ENCODE measurements around the gene CRYBG2.
"Not testable (repeated sequence)": the region's sequence is repeated elsewhere in the genome, so short reads cannot be mapped to it uniquely, and the experiment has no call there.

Gene CRYBG2

DNA sequence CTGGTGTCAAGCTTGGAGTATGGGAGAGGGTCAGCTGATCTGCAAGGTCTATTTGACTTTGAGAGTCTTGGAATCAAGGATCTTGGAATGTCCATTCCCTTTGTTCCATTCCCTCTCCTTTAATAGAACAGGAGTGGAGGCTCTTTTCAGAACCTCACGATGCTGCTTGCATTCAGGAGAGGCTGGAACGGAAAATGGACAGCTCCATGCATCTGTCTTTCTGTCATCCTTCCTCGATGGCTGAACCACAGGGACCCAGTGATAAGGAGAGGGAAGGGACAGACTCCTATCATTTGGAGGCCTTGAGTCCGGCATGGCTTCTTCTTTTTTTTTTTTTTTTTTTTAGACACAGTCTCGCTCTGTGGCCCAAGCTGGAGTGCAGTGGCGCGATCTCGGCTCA is 41.8 kb upstream of the CRYBG2 start:
- TF ChIP-seq, protein P1, sequence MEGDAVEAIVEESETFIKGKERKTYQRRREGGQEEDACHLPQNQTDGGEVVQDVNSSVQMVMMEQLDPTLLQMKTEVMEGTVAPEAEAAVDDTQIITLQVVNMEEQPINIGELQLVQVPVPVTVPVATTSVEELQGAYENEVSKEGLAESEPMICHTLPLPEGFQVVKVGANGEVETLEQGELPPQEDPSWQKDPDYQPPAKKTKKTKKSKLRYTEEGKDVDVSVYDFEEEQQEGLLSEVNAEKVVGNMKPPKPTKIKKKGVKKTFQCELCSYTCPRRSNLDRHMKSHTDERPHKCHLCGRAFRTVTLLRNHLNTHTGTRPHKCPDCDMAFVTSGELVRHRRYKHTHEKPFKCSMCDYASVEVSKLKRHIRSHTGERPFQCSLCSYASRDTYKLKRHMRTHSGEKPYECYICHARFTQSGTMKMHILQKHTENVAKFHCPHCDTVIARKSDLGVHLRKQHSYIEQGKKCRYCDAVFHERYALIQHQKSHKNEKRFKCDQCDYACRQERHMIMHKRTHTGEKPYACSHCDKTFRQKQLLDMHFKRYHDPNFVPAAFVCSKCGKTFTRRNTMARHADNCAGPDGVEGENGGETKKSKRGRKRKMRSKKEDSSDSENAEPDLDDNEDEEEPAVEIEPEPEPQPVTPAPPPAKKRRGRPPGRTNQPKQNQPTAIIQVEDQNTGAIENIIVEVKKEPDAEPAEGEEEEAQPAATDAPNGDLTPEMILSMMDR (IDR thresholded peaks at IDR 0.05): no peak
- no peak overlapping the region for H3K9ac ChIP-seq
- H3K79me2 ChIP-seq: no peaks in the 10 kb centered on the region
- no peak overlapping the region for H3K27ac ChIP-seq
- no peaks in the 10 kb centered on the region for H3K4me1 ChIP-seq
- no peaks in the 10 kb centered on the region for H3K36me3 ChIP-seq (ENCODE audit: control insufficient read depth, insufficient read depth, low read length)
- H2AFZ ChIP-seq: no peak overlapping the region
- H3K4me2 ChIP-seq (ENCODE audit: low read length): no peak overlapping the region
- H3K27me3 ChIP-seq (ENCODE audit: control insufficient read depth, insufficient read depth, low read length): no peaks in the 10 kb centered on the region
- H3K4me3 ChIP-seq (ENCODE audit: low read depth, low read length): no peak overlapping the region
- no peaks in the 10 kb centered on the region for H3K9me3 ChIP-seq (ENCODE audit: control insufficient read depth, low read length)

DNA sequence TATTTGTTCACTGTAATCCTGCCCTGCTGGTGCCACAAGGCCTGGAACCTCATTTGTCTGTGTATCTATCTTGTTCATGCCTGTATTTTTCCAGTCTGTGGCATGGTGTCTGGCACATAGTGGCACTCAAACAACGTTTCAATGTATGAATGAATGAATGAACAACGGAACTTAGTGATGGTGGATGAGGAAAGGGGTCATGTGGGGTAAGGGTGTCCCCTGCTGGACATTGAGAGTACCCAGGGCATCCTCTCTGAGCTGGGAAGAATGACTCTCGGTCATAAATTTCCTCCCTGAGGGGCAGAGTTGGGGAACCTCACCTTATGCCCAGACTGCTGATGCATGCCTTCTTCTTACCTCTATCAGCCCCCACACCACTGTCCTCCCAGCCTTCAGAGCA is 37.5 kb upstream of the CRYBG2 start:
- H3K4me1 ChIP-seq: no peaks in the 10 kb centered on the region
- no peak overlapping the region for H2AFZ ChIP-seq
- H3K79me2 ChIP-seq: no peaks in the 10 kb centered on the region
- no peaks in the 10 kb centered on the region for H3K9me3 ChIP-seq (ENCODE audit: control insufficient read depth, low read length)
- H3K4me3 ChIP-seq (ENCODE audit: low read depth, low read length): no peak overlapping the region
- no peak overlapping the region for H3K27ac ChIP-seq
- H3K4me2 ChIP-seq (ENCODE audit: low read length): no peak overlapping the region
- no peak overlapping the region for H3K9ac ChIP-seq
- H3K36me3 ChIP-seq (ENCODE audit: control insufficient read depth, insufficient read depth, low read length): no peaks in the 10 kb centered on the region
- TF ChIP-seq, protein P1 (IDR thresholded peaks at IDR 0.05): no peak
- H3K27me3 ChIP-seq (ENCODE audit: control insufficient read depth, insufficient read depth, low read length): no peaks in the 10 kb centered on the region

DNA sequence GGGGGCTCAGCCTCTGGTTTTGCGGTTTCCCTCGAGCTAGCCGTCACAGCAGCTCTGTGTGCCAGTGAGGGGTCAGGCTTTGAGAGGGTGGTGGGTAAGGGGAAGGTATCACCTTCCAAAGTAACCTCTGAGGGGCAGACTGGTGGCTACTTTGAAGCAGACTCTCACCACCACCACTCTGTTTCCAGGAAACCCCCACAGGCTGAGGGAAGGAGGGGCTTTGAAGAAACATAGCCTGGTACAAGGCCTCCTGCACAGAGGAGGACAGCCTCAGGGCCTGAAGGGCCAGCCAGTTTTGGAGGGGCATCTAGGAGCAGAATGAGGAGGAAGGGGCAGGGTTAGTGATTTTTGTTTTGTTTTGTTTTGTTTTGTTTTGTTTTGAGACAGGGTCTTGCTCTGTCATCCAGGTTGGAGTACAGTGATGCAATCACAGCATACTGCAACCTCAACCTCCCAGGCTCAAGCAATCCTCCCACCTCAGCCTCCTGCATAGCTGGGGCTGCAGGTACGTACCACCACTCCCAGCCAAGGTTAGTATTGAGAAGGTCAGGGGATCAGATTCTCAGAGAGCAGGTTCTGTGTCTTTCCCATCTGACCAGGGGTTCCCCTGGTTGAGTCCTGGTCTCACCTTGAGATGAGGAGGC is 35.8 kb upstream of the CRYBG2 start:
- Histone ChIP-seq H3K27me3 (ENCODE audit: control insufficient read depth, insufficient read depth, low read length) (no peaks in the 10 kb centered on the region), H3K79me2 (no peaks in the 10 kb centered on the region)
- TF ChIP-seq, protein P1 (IDR thresholded peaks at IDR 0.05): no peak

DNA sequence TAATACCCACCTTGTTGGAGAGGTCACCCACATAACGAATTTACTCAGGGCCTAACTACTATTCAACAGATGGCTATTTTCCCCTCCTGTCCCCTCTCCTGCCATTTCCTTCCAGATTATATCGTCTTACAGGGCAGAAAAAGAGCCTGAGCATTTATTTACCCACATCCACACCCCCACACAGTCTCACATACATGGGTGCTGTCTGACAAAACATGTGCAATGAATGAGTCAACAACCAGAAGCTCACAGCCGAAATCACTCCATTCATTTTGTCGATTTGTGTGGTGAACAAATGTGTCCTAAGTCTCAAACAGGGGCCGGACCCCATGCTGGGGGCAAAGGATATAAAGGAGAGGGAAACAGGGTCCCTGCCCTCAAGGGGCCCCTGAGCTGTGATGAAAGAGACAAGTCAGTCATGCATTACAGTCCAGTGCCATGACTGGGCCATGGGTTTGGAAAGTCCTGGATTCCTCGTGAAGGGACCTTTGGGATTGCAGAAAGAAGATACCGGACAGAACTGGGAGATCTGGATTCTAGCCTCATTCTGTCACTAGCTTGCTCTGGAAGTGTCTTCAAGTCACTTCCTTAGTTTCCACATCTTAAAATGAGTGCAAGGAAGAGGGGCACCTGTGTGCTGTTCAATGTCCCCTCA is 35.0 kb upstream of the CRYBG2 start:
- Histone ChIP-seq H3K79me2 (no peaks in the 10 kb centered on the region), H2AFZ (no peak overlapping the region), H3K27ac (no peak overlapping the region), H3K36me3 (ENCODE audit: control insufficient read depth, insufficient read depth, low read length) (no peaks in the 10 kb centered on the region), H3K27me3 (ENCODE audit: control insufficient read depth, insufficient read depth, low read length) (no peaks in the 10 kb centered on the region), H3K9ac (no peak overlapping the region), H3K9me3 (ENCODE audit: control insufficient read depth, low read length) (no peaks in the 10 kb centered on the region), H3K4me2 (ENCODE audit: low read length) (no peak overlapping the region), H3K4me1 (no peaks in the 10 kb centered on the region), H3K4me3 (ENCODE audit: low read depth, low read length) (no peak overlapping the region)
- TF ChIP-seq, protein P1 (IDR thresholded peaks at IDR 0.05): no peak

More for the DNA sequence above, 35.8 kb upstream of the CRYBG2 start:
- Histone ChIP-seq H3K4me3 (ENCODE audit: low read depth, low read length) (no peak overlapping the region), H3K9ac (no peak overlapping the region), H3K4me2 (ENCODE audit: low read length) (no peak overlapping the region), H3K27ac (no peak overlapping the region), H2AFZ (no peak overlapping the region), H3K9me3 (ENCODE audit: control insufficient read depth, low read length) (no peaks in the 10 kb centered on the region), H3K4me1 (no peaks in the 10 kb centered on the region), H3K36me3 (ENCODE audit: control insufficient read depth, insufficient read depth, low read length) (no peaks in the 10 kb centered on the region)

DNA sequence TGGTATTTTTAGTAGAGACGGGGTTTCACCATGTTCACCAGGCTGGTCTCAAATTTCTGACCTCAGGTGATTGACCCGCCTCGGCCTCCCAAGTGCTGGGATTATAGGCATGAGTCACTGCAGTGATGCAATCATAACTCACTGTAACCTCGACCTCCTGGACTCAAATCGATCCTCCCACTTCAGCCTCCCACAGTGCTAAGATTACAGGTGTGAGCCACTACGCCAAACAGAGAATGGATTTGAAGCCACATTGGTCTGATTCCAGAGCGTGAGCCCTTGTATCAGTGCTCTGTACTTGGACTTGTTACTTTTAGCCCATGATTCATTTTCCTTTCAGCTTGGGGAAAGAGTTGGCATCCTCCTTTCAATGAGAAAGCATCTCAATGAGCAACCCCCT is 33.5 kb upstream of the CRYBG2 start:
- no peak overlapping the region for H3K4me3 ChIP-seq (ENCODE audit: low read depth, low read length)
- no peaks in the 10 kb centered on the region for H3K9me3 ChIP-seq (ENCODE audit: control insufficient read depth, low read length)
- no peak overlapping the region for H3K27ac ChIP-seq
- H3K27me3 ChIP-seq (ENCODE audit: control insufficient read depth, insufficient read depth, low read length): no peaks in the 10 kb centered on the region
- H3K79me2 ChIP-seq: no peaks in the 10 kb centered on the region
- H3K36me3 ChIP-seq (ENCODE audit: control insufficient read depth, insufficient read depth, low read length): no peaks in the 10 kb centered on the region
- TF ChIP-seq, protein P1 (IDR thresholded peaks at IDR 0.05): no peak
- H3K4me2 ChIP-seq (ENCODE audit: low read length): no peak overlapping the region
- H3K4me1 ChIP-seq: no peaks in the 10 kb centered on the region
- H3K9ac ChIP-seq: no peak overlapping the region
- H2AFZ ChIP-seq: no peak overlapping the region

DNA sequence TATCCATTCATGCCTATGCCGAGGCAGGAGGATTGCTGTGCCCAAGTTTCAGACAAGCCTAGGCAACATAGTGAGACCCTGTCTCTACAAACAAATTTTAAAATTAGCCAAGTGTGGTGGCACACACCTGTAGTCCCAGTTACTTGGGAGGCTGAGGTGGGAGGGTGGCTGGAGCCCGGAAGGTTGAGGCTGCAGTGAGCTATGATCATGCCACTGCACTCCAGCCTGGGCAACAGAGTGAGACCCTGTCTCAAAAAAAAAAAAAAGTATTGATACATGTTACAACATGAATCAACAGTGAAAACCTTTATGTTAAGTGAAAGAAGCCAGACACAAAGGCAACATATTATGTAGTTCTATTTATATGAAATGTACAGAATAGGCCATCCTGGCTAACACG is 31.1 kb upstream of the CRYBG2 start:
- not testable (repeated sequence) for H2AFZ ChIP-seq; H3K4me1 ChIP-seq; H3K27me3 ChIP-seq (ENCODE audit: control insufficient read depth, insufficient read depth, low read length); H3K27ac ChIP-seq; H3K4me2 ChIP-seq (ENCODE audit: low read length); H3K9me3 ChIP-seq (ENCODE audit: control insufficient read depth, low read length); H3K36me3 ChIP-seq (ENCODE audit: control insufficient read depth, insufficient read depth, low read length); H3K4me3 ChIP-seq (ENCODE audit: low read depth, low read length); H3K79me2 ChIP-seq; H3K9ac ChIP-seq

Measured in parathyroid adenoma (tissue), 2 donors.